Cardiac muscle cell (in vitro differentiated cells and primary cell): ENCODE data around the gene SLX4IP. TPM values are rescaled to one million over a fixed set of nuclear protein-coding genes. Genes with fewer than 3 reads are reported as not detected.
"Not testable (repeated sequence)": the region's sequence is repeated elsewhere in the genome, so short reads cannot be mapped to it uniquely, and the experiment has no call there.

Source experiments
- DNase-seq, 2 donors: peaks; one replicate each; pipeline versions ENCODE4 v3.0.0 to v3.0.0-alpha.2; 2010 to 2017; ENCODE audit warnings: low read depth in 1 of 2, low spot score in 1 of 2
- H3K27ac ChIP-seq: fragments of 200-600 bp; sonication (generic); 2 replicates; pipeline ENCODE4 v1.5.1; 2016
- H3K27me3 ChIP-seq: fragments of 200-600 bp; sonication (generic); 2 replicates; pipeline ENCODE4 v1.6.0; 2016; ENCODE audit warnings: control low read depth
- H3K36me3 ChIP-seq: fragments of 200-600 bp; sonication (generic); 2 replicates; pipeline ENCODE4 v1.5.1; 2016; ENCODE audit warnings: control low read depth
- H3K4me1 ChIP-seq: fragments of 200-600 bp; sonication (generic); 2 replicates; pipeline ENCODE4 v1.8.1; 2017; ENCODE audit warnings: low read depth, mild to moderate bottlenecking, mixed run types
- H3K4me3 ChIP-seq: fragments of 200-600 bp; sonication (generic); 2 replicates; pipeline ENCODE4 v1.5.1; 2016; ENCODE audit warnings: mild to moderate bottlenecking
- H3K9me3 ChIP-seq: fragments of 200-600 bp; sonication (generic); 2 replicates; pipeline ENCODE4 v1.5.1; 2017; ENCODE audit warnings: low read depth, mild to moderate bottlenecking, control low read depth
- CTCF ChIP-seq: IDR thresholded peaks from 2 replicates; pipeline ENCODE4 v1.5.1; 2012; ENCODE audit warnings: low read depth, mild to moderate bottlenecking, low read length
- polyA plus RNA-seq: library from polyadenylated mRNA; unstranded; fragments of >200 nt; fragmentation: Nextera tagmentation; extraction: Ambion mirVana; gene quantifications from 2 replicates; pipeline ENCODE4 v1.2.1, GENCODE V29; 2016
- total RNA-seq: library from RNA; depleted of rRNA; stranded (reverse); fragments of >200 nt; gene quantifications from 2 replicates; pipeline ENCODE4 v1.2.3, GENCODE V29; 2016

SLX4IP gene
- total and polyA plus RNA-seq, 2 experiments from 2014 or later = 2.5 to 4.1 TPM

GRCh38 chr20:10408108-10408813 lies 26.8 kb upstream of the SLX4IP start:
- Histone ChIP-seq H3K36me3 (peaks cover 18% of the 10 kb centered on the region), H3K4me3 (no peak overlapping the region), H3K4me1 (no peaks in the 10 kb centered on the region), H3K27me3 (no peaks in the 10 kb centered on the region), H3K9me3 (no peaks in the 10 kb centered on the region), H3K27ac (no peak overlapping the region)
- DNase-seq = no peak
- no peak for TF ChIP-seq CTCF

- H3K4me3 ChIP-seq = no peak overlapping the region
- H3K36me3 ChIP-seq = peaks cover 14% of the 10 kb centered on the region
- no peaks in the 10 kb centered on the region for H3K27me3 ChIP-seq
- H3K27ac ChIP-seq = no peak overlapping the region
- DNase-seq = no peak
- TF ChIP-seq CTCF = no peak
- no peaks in the 10 kb centered on the region for H3K4me1 ChIP-seq
- no peaks in the 10 kb centered on the region for H3K9me3 ChIP-seq
Observed at GRCh38 chr20:10411673-10412072, 23.4 kb upstream of the SLX4IP start.

GRCh38 chr20:10412591-10413408 lies 22.3 kb upstream of the SLX4IP start:
- Histone ChIP-seq H3K9me3 (no peaks in the 10 kb centered on the region), H3K27me3 (no peaks in the 10 kb centered on the region), H3K4me3 (no peak overlapping the region), H3K27ac (no peak overlapping the region), H3K36me3 (peaks cover 13% of the 10 kb centered on the region), H3K4me1 (no peaks in the 10 kb centered on the region)
- TF ChIP-seq CTCF = peak; percentile 22
- peak in 1 of 2 donors; percentile 44 for DNase-seq

- Histone ChIP-seq H3K4me3 (no peak overlapping the region), H3K27me3 (no peaks in the 10 kb centered on the region), H3K36me3 (peaks cover 15% of the 10 kb centered on the region), H3K27ac (no peak overlapping the region), H3K4me1 (no peaks in the 10 kb centered on the region), H3K9me3 (no peaks in the 10 kb centered on the region)
- DNase-seq = peak in 1 of 2 donors; percentile 41
- no peak for TF ChIP-seq CTCF
Observed at GRCh38 chr20:10415013-10415650, 20.0 kb upstream of the SLX4IP start.

- H3K27me3 ChIP-seq, DNase-seq, H3K36me3 ChIP-seq, H3K27ac ChIP-seq, H3K4me1 ChIP-seq, H3K4me3 ChIP-seq, H3K9me3 ChIP-seq: not testable (repeated sequence)
Observed at GRCh38 chr20:10417218-10417617, 17.9 kb upstream of the SLX4IP start.
